Measurements from ENCODE around the gene PAK2. TPM values are rescaled to one million over a fixed set of nuclear protein-coding genes. Genes with fewer than 3 reads are reported as not detected.
"Not testable (repeated sequence)": the region's sequence is repeated elsewhere in the genome, so short reads cannot be mapped to it uniquely, and the experiment has no call there.

Gene PAK2
- total and polyA plus RNA-seq, 12 donors: 15.3 to 62.0 (median 46.8) TPM

DNA sequence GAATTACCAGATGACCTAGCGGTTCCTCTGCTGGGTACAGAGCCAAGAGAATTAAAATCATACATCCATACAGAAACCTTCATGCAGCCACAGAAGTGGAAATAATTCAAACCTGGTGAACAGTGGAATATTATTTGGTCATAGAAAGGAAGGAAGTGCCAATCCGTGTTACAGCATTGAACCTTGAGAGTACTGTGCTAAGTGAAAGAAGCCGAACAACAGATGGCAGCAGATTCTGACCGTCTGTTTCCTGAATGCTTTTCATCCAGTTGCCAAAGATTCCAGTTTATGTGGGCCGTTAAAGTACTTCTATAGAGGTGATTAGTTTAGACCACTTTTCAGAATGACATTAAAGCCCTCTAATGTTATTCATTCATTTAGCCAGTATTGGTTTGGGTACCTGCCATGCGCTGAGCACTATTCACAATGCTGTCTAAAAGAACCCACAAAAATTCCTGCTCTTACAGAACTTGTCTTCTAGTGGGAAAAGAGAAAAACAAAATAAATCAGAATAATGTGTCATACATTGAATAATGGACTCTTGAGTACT, 82.2 kb downstream of the PAK2 start:
- no peak overlapping the region for H3K27ac ChIP-seq
- no peak for TF ChIP-seq POLR2A (IDR thresholded peaks at IDR 0.05)
- TF ChIP-seq, protein P1, sequence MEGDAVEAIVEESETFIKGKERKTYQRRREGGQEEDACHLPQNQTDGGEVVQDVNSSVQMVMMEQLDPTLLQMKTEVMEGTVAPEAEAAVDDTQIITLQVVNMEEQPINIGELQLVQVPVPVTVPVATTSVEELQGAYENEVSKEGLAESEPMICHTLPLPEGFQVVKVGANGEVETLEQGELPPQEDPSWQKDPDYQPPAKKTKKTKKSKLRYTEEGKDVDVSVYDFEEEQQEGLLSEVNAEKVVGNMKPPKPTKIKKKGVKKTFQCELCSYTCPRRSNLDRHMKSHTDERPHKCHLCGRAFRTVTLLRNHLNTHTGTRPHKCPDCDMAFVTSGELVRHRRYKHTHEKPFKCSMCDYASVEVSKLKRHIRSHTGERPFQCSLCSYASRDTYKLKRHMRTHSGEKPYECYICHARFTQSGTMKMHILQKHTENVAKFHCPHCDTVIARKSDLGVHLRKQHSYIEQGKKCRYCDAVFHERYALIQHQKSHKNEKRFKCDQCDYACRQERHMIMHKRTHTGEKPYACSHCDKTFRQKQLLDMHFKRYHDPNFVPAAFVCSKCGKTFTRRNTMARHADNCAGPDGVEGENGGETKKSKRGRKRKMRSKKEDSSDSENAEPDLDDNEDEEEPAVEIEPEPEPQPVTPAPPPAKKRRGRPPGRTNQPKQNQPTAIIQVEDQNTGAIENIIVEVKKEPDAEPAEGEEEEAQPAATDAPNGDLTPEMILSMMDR (IDR thresholded peaks at IDR 0.05): no peak
- no peaks in the 10 kb centered on the region for H3K27me3 ChIP-seq
- WGBS, 4 donors: 93 to 96% (median 94%) methylated on average over 6 of the region's 6 CpGs
- no peak overlapping the region for H3K4me3 ChIP-seq
- peaks cover 0 to 75% of the 10 kb centered on the region in 2 donors for H3K36me3 ChIP-seq (replicated peaks in 1 of 2)
- intact Hi-C loops (cut with DNase I): no loop called here
- no peaks in the 10 kb centered on the region for H3K4me1 ChIP-seq (replicated peaks in 1 of 2)
- DNase-seq: no peak
- H3K9me3 ChIP-seq (replicated peaks in 1 of 3): no peaks in the 10 kb centered on the region

DNA sequence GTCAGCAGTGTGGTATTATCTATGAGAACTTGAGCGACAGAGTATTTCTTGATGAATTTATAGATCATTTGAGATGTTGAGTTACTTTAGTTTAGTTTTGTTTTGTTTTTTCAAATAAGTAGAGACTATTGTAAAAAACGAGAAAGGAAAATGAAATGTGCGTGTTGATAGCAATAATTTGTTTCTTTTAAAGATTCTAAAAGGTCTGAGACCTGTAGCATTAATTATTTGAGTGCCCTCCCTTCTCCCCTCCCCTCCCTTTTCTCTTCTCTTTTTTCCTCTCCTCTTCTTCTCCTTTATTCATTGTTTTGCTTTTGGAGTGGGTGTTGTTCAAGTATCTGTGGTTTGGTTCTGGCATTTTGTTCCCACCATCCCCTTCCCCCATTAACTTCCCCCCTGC, 90.0 kb downstream of the PAK2 start:
- H3K4me1 ChIP-seq (replicated peaks in 1 of 2); DNase-seq; H3K27me3 ChIP-seq; intact Hi-C loops (cut with DNase I); H3K27ac ChIP-seq; H3K4me3 ChIP-seq; H3K9me3 ChIP-seq (replicated peaks in 1 of 3): not testable (repeated sequence)
- WGBS, 4 donors: 93 to 99% (median 94%) methylated on average over 3 of the region's 3 CpGs
- H3K36me3 ChIP-seq (replicated peaks in 1 of 2): peaks cover 0 to 41% of the 10 kb centered on the region in 2 donors

DNA sequence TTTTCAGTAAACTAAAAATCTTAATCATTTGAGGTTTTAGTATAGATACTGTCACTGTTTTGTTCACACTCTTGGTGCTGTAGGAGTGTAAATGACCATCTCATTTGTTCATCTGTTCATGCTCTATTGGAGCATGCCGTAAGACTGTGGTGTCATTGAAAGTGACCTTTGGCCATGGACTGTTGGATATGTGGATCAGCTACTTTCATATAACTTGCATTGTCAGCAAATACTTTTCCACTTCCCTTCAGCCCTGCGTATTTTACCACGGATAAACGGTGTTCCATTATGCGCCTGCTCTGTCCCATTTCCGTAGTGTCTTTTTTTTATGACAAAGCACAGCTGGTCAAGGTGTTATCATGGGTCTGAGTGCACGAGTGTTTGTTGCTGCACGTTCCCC, 95.4 kb downstream of the PAK2 start:
- Histone ChIP-seq H3K27me3 (no peaks in the 10 kb centered on the region), H3K4me3 (no peak overlapping the region), H3K4me1 (replicated peaks in 1 of 2) (no peaks in the 10 kb centered on the region), H3K36me3 (replicated peaks in 1 of 2) (peaks cover 0 to 12% of the 10 kb centered on the region in 2 donors), H3K9me3 (replicated peaks in 1 of 3) (no peaks in the 10 kb centered on the region), H3K27ac (no peak overlapping the region)
- DNase-seq: no peak
- intact Hi-C loops (cut with DNase I): loop anchor here in 1 of 2 donors (5.0 kb wide), 1 partner anchor 132 kb away; the partner anchor contains the start of gene PIGZ
- WGBS, 4 donors: 60 to 70% (median 61%) methylated on average over 8 of the region's 8 CpGs
- TF ChIP-seq, protein P1 (IDR thresholded peaks at IDR 0.05): no peak
- no peak for TF ChIP-seq POLR2A (IDR thresholded peaks at IDR 0.05)

DNA sequence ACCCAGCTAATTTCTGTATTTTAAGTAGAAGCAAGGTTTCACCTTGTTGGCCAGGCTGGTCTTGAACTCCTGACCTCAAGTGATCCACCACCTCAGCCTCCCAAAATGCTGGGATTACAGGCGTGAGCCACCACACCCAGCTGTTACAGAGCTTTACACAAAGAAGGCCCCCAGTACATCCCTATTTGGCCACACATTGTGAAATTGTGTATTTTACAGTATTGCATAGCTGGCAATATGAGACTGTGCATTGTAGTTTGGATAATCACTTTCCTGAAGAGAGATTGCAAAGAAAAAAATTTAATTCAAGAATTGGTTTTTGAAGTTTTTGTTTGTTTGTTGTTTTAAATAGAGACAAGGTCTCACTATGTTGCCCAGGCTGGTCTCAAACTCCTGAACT, 97.0 kb downstream of the PAK2 start:
- intact Hi-C loops (cut with DNase I): loop anchor here in 1 of 2 donors (5.0 kb wide), 1 partner anchor 131 kb away; the partner anchor contains the start of gene PIGZ

DNA sequence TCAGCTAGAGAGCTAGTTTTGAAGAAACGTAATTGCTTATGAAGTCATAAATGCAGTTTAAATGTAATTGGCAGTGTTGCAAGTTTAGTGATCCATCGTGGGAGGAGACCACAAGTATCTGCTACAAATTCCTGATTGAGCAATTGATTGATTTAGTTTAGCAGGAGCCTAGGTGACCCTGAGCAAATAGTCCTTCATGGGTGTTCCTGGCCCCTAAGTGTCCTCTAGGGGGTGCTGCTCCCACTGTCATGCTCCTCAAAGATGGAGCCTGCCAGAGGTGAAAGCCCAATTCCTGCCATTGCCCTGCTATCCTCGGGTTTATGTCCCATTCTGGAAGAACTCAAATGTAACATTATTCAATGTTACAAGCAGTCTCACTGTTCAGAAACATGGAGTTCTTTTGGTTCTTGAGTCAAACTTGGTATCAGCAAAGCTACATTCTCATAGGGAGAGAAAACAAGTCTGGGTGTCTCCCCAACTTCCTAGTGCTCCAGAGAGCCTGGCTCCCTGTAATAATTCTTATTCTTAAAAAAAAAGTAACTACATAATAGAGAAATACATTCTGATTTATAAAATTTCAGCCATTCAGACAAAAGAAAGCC, 98.3 kb downstream of the PAK2 start:
- 35 to 38% (median 36%) methylated on average over 3 of the region's 3 CpGs for WGBS, 4 donors
- intact Hi-C loops (cut with DNase I): loop anchor here in 1 of 2 donors (5.0 kb wide), 1 partner anchor 129 kb away; the partner anchor contains the start of gene PIGZ
- Histone ChIP-seq H3K27ac (no peak overlapping the region), H3K9me3 (replicated peaks in 1 of 3) (no peaks in the 10 kb centered on the region), H3K4me1 (replicated peaks in 1 of 2) (no peaks in the 10 kb centered on the region), H3K36me3 (replicated peaks in 1 of 2) (no peaks in the 10 kb centered on the region), H3K27me3 (no peaks in the 10 kb centered on the region), H3K4me3 (no peak overlapping the region)
- DNase-seq: peak; percentile 65 to 86 (median 75)
- TF ChIP-seq, protein P1 (IDR thresholded peaks at IDR 0.05): peak; percentile 57 to 78 (median 72)
- no peak for TF ChIP-seq POLR2A (IDR thresholded peaks at IDR 0.05)

More for the DNA sequence above, 97.0 kb downstream of the PAK2 start:
- H3K36me3 ChIP-seq (replicated peaks in 1 of 2); H3K9me3 ChIP-seq (replicated peaks in 1 of 3); H3K27ac ChIP-seq; H3K4me1 ChIP-seq (replicated peaks in 1 of 2); H3K27me3 ChIP-seq; H3K4me3 ChIP-seq; DNase-seq: not testable (repeated sequence)
- WGBS, 4 donors: 76 to 93% (median 92%) methylated on average over 1 of the region's 1 CpG

DNA sequence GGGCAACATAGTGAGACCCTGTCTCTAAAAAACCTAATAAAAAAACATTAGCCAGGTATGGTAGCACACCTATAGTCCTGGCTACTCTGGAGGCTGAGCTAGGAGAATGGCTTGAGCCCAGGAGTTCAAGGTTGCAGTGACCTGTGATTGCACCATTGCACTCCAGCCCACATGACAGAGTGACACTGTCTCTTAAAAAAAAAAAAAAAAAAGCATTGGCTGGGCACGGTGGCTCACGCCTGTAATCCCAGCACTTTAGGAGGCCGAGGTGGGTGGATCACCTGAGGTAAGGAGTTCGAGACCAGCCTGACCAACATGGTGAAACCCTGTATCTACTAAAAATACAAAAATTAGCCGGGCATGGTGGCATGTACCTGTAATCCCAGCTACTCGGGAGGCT, 99.7 kb downstream of the PAK2 start:
- not testable (repeated sequence) for H3K9me3 ChIP-seq (replicated peaks in 1 of 3); H3K4me3 ChIP-seq; H3K36me3 ChIP-seq (replicated peaks in 1 of 2); H3K27ac ChIP-seq; H3K27me3 ChIP-seq; H3K4me1 ChIP-seq (replicated peaks in 1 of 2)
- intact Hi-C loops (cut with DNase I): loop anchor here in 1 of 2 donors (5.0 kb wide), 1 partner anchor 128 kb away; the partner anchor contains the start of gene PIGZ
- WGBS, 4 donors: 64 to 83% (median 72%) methylated on average over 6 of the region's 6 CpGs
- peak in 3 of 7 donors; percentile 9 to 42 (median 28) for DNase-seq
